Activated CD8-positive, alpha-beta memory T cell treated with anti-CD3 and anti-CD28 coated beads for 1 hour (primary cell): ENCODE data around the gene C5orf22.
"Not testable (repeated sequence)": the region's sequence is repeated elsewhere in the genome, so short reads cannot be mapped to it uniquely, and the experiment has no call there.

Experiments
- DNase-seq, 2 donors: peaks; one replicate each; pipeline ENCODE4 v3.0.0-alpha.2; 2020; ENCODE audit warnings: low read depth in 1 of 2; ENCODE audit errors: extremely low read depth in 1 of 2

C5orf22 gene

DNA sequence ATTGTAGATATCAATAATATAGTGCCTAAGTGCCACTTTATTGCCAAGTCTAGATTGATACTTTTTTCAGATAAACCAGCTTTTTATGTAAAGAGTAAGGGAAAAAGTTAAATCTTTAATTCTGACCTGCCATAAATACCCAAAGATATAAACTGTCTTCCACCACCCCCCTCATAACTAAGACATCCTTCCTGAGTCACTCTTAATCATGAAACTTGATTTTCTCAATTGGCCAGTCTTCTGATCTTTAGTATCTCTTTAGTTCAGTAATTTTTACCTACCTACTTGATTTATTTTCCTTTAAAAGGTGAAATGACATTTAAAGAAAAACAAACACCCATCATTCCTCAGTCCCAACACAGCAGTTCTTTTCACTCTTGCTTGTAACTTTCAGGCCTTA, 21.8 kb downstream of the C5orf22 start:
- no peak for DNase-seq

DNA sequence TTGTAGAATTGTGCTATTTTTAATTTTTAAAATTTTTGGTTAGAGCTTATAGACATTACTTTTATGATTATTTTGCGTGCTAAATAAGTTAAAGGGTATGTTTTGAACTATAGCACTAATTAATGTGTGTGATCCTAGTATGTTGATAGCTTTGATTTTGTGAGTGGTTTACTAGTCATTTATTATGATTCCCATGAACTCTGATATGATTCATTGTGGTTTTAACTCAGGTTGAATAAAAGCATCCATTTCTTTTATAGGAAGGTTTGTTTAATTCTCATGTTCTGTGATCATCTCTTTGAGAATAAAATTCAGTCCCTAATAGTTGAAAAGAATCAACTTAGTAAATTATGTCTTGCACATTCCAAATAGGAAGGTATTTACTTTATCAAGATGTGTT, 22.5 kb downstream of the C5orf22 start:
- no peak for DNase-seq

DNA sequence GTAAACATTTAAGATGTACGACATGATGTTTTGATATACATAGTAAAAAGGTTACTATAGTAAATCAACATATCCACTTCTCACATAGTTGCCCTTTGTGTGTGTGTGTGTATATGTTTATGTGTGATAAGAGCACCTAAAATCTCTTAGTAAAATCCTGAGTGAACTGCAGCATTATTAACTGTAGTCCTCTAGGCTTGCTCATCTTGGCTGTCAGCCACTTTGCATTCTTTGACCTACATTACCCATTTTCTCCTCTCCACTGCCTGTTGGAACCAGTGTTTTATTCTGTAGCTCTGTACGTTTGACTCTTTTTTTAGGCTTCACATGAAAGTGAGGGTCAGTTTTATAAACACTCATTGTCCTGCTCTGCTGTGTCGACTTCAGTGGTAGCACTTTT, 24.4 kb downstream of the C5orf22 start:
- no peak for DNase-seq

DNA sequence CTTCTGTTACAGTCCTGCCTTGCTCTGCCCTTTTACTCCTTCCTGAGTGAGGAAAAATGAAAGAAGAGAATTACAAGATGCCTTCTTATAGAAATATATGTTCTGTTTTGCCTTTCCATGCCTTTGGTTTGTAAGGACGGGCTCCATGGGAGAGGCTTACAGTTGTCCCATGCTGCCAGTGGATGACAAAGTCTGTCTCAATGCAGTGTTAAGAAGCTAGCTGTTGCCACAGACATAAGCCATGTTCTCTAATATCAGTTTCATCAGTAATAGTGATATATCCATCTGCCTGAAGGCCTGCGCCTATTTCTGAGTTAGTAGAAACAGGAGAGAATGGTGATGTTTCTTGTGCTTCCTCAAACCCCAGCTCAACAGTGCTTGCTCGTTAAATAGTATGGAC, 27.8 kb downstream of the C5orf22 start:
- no peak for DNase-seq

DNA sequence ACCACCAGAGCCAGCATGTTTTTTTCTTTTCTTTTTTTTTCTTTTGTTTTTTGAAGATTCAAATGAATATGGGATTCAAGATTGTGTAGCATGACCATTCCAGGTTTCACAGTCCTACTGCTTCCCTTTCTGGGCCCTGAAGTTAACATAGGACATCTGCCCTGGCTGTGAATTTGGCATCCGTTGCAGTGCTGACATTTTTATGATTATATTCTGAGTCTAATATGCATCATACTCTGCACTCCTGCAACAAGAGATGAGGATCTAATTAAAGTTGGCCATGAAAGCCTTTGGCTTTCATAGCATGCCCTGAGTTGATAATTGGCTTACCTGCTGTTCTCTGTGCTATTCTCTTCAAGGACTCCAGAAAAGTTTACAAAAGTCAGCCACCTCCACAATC, 29.8 kb downstream of the C5orf22 start:
- DNase-seq, result no peak

DNA sequence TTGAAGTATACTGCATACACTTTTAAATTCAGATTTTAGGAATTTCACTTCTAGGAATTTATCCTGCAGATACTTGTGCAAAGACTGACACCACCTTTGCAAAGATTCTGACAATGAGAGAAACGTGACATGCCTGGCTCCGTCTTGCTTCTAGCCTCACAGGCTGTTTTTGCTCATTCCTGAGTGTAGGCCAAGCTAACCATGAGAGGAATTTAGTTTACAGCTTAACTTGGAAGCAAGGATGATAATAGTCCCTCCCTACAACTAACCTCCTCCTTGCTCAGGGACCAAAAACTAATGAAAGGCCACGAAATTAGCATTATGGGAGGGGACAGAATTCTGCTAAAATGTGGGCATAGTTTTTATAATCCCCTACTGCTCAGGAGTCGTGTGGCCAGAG, 31.1 kb downstream of the C5orf22 start:
- DNase-seq, result no peak

DNA sequence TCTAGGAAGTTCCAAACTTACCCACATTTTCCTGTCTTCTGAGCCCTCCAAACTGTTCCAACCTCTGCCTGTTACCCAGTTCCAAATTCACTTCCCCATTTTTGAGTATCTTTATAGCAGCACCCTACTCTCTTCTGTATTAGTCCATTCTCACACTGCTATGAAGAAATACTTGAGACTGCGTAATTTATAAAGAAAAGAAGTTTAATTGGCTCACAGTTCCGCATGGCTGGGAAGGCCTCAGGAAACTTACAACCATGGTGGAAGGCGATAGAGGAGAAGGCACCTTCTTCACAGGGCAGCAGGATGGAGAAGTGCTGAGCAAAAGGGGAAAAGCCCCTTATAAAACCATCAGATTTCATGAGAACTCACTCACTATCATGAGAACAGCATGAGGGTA, 34.3 kb downstream of the C5orf22 start:
- not testable (repeated sequence) for DNase-seq

DNA sequence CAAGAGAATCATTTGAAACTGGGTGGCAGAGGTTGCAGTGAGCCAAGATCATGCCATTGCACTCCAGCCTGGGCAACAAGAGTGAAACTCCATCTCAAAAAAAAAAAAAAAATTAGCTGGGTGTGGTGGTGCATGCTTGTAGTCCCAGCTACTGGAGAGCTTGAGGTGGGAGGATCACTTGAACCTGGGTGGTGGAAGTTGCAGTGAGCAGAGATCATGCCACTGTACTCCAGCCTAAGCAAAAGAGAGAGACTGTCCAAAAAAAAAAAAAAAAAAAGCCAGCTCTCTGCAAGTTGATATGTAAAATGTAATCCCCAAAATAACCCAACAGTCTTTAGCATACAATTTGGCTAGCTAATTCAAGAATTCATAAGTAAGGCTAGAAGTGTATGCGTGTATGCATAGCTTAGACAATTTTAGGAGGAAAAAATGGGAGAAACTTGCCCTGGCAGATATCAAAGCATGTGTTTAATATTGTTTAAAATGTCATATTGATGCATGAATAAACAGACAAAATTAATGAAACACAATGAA, 36.3 kb downstream of the C5orf22 start:
- DNase-seq, result no peak

DNA sequence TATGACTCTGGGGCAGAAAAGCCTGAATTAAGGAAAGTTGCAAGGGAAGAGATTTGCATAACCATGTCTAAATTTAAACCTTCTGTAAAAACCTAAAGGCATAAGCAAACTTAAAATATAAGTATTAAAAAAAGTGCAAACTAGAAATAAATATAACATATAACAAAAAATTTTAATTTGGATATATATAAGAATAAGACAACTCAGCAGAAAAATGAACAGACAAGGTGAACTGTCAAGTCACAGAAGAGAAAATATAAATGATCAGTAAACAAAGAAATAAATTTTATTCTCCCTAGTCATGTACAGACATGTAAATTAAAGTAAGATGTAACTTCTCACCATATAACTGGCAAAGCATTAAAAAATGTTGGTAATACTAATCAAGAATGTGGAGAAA, 37.0 kb downstream of the C5orf22 start:
- DNase-seq, result no peak

DNA sequence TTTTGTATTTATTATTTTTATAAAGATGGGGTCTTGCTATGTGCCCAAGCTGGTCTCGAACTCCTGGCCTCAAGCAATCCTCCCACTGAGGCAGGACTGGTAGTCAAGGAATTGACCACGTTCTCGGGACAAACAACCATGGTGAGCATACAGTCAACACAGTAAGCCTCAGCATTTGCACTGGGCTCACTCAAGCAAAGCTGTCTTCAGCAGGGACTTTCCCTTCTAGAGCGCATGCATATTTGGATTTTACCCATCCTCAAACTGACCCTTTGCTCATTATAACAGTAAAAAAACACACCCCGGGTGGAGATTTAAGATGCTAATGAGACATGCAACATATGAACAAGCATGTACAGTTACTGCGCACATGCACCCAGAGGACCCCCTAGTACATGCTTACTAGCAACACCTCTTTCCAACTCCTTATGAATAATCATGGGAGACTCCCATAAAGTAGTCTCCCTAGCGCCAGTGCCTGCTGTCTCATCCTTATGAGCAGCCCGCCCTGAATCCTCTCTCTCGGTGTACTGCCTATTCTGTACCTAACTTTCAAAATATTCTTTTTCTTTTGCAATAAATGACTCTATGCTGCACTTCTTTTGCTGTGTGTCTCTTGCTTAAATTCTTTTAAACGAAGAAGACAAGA, 41.5 kb downstream of the C5orf22 start:
- DNase-seq, result no peak

DNA sequence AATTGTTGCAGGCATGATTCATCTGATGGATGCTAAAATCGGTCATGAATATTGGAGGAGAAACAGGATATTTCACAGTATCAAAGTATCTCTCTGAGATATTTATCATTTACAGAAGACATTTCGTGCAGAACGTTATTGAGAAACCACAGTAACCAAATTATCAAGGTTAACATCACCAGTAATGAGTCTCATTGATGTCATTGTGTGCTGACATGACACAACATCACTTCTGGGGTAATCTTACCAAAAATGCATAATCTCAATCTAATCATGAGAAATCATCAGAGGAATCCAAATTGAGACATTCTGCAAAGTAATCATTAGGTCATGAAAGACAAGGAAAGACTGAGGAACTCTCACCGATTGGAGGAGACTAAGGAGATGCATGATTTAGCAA, 42.7 kb downstream of the C5orf22 start:
- DNase-seq, result no peak

DNA sequence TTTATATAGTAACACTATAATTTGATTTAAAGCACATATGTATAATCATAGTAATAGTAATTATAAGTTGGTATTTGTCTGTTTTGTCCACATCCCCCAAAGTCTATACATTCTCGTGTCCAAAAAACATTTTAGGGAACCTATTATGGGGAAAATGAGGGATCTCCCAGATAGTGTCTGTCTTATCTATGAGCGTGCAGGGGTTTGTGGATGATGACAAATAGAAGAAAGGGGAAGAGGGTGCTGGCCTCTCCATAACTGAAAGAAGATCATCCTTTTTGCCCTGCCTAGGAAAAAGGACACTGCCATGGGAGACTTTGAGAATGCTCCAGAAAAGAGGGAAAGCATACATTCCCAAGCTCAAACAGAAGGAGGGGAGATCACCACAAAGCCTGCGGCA, 45.3 kb downstream of the C5orf22 start:
- no peak for DNase-seq

DNA sequence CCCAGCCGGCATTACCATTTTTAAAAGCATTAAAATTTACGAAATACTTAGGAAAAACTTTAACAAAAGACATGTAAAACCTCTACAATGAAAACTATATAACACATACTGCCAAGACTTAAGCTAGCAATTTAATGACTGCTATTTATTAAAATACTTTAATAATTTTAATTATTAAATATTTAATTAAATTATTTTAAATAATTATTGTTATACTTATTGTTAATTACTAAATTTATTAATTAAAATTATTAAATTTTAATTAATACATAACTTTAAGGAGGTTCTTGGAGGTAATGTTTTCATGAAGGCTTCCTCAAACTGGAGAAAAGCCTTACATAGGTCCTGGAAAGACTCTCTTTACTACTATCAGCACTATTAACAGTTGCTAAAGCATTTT, 47.5 kb downstream of the C5orf22 start:
- no peak for DNase-seq

DNA sequence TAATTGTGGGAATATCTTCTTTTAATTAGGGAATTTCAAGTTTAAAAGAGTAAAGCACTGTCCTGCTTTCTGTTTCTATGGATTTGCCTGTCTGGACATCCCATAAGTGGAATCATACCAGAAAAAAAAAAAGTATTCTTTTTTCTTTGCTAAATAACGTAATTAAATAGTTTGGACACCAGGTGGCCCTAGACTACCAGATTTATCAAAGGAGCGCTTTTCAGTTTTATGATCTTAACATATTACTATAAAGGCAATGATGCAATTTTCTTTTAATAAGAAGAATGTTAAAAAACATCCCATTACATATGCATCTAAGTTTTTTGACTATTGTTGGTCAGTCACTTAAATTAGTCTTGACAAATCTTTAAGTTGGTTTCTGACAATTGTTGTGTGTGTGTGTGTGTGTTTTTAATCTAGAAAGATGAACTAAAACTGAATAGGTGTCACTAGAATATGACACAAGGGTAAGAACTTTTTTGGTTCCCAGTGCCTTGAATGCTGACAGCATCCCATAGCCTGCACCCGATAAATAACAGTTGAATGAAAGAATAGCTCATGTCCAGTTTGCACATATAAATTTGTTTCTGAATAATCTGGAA, 49.5 kb downstream of the C5orf22 start:
- no peak for DNase-seq

DNA sequence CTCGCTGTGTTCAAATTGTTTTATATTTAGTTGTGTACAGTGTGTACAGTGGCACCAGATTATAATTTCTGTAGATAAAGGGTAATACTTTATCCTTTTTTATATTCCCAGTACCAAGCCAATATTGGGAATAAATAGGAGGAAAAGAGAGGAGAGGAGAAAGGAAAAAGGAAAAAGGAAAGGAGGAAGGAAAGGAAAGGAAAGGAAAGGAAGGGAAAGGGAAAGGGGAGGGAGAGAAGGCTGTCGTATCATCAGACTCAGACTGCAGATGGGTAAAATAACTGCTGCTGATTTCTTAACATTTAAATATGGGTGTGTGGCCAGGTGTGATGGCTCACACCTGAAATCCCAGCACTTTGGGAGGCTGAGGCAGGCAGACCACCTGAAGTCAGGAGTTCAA, 51.0 kb downstream of the C5orf22 start:
- DNase-seq, result no peak

DNA sequence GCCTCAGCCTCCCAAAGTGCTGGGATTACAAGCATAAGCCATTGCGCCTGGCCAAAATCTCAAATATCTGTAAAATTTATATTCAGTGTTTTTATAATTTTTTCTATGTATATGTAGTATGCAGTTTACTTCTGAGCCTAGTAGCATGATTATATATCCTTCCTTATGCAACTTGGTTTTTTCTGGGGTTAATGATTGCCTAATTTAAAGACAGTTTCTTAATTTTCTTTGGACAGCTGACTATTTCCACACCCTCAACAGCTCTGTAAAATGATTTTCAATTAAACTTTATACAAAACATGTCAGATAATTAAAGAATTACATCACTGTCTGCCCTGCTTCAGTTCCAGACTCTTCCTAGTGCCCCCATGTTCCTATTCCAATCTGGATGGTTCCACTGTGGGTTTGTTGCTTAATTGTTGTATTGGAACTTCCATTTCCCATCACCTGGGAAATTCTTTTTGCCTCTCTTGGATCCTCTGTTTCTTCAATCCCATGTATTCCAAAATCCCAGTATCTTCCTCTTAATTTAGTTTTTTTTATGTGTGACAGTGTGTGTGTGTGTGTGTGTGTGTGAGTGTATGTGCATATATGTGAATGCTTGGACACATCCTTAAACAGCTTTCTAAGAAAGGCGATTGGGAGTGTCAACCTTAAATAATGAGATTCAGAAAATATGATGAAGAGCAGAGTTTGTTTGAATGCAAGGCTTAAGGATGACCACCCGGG, 53.2 kb downstream of the C5orf22 start:
- no peak for DNase-seq

DNA sequence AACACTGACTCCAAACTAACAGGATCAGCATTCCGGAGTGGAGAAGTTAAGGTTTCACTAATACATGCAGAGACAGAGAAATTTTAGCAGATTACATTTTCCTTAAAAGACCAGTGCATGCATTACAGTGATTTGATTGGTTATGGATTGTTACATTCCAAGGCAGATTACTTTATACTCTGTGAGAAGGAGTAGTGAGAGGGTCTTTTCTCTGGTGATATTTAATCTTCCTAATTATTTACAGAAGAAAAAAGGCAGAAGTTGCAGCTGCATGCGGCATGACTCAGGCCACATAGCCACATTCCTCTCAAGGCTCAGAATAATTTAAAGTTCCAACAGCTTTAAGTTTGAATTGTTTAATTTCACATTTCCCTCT, 53.8 kb downstream of the C5orf22 start:
- DNase-seq, result no peak

DNA sequence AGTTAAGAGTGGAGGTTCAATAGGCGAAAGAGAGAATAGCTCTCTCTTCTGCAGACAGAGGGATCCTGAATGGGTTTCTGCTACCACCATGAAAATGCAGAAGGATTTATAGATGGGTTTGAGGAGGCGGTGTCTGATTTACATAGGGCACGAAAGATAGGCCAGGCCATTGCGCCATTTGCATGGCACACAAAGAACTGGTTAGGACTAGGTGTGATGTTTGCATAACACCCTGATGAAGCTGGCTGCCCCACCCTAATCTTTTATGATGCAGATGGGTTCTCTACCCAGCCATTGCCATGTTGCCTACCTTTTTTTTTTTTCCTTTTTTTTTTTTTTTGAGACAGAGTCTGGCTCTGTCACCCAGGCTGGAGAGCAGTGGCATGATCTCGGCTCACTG, 55.4 kb downstream of the C5orf22 start:
- no peak for DNase-seq

DNA sequence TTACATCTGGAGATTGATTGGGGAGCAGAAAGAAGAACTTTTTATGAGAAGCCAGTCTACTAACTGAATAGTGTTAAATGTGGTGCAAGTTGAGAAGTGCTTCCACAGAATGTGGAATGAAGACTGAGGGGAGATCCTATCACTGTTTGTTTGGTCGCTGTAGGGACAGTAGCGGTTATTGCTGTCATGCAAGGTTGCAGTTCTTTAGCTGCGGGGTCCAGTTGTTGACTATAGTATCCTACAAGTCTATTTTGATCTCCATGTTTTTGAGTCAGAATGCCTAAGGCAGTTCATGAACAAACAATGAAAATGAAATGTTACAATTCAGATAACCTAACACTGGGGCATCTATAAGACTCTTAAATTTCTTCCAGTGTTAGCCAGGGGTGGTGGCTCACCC, 61.6 kb downstream of the C5orf22 start:
- DNase-seq, result no peak

DNA sequence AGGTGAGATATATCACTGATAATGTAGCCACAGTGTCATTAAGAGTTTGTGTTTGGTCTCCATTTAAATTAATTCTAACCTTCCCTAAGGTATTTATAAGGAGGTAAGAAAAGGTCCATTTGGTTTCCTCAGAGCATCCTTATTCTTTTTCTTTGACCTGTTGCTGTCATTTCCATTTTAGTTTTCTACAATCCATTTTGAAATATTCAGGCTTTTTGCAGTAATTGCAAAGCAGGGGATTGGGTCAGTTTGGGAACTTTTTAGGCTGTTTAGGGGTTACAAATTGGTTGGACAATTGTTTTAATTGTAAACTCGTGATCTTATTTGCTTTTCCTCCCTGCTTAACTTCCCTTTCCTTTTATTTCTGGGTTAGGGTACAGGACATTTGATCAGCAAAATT, 64.3 kb downstream of the C5orf22 start:
- no peak for DNase-seq

DNA sequence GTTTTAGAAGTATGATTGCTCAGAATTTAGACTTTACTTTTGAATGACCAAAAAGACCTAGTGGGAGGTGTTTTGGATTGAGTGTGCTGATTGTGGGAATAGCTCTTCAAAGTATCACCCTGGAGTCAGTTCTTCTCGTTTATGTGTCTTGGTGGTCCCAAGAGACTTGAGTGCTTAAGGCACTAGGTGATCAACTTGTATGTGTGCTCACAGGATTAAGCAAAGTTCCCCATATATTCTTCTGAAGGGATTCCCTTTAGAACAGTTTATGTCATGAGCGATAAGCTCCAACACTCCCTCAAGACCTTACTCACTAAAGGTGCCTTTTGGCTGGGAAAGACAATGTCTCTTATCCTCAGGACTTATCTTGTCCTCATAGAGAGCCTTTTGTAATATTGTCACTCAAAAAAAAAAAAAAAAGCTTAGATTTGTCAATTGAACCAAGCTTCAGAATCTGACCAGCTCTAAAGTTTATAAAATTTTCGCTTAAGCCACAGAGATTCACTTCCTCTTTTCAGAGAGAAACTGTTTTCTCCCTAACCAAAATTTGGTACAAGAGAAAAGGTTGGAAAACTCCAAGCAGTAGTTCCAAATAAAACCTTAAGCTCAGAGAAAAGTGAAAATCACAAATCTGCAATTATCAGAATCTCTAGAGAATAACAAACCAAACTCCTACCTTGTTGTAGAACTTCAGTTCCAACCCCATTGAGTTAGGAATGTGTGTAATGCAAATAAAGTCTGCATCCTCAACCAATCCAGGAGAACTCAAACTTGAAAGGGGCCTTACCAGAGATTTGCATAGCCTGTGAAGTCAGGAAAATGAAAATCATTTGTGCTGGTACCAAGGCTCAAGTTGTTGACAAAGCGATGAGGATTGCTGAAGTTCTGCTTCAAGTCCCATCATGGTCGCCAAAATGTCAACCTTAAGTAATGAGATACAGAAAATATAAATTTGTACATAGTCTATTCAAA, 66.8 kb downstream of the C5orf22 start:
- no peak for DNase-seq
